Stimulated activated CD8-positive, alpha-beta memory T cell treated with anti-CD3 and anti-CD28 coated beads, Interleukin-15, amount 100 ng/mL, for 1 hour (primary cell): Measurements from ENCODE around the gene PAX7.
"Not testable (repeated sequence)": the region's sequence is repeated elsewhere in the genome, so short reads cannot be mapped to it uniquely, and the experiment has no call there.

ENCODE experiments used
- DNase-seq: peaks from one replicate; pipeline ENCODE4 v3.0.0-alpha.2; 2020; ENCODE audit warnings: low read depth

The PAX7 gene

DNA sequence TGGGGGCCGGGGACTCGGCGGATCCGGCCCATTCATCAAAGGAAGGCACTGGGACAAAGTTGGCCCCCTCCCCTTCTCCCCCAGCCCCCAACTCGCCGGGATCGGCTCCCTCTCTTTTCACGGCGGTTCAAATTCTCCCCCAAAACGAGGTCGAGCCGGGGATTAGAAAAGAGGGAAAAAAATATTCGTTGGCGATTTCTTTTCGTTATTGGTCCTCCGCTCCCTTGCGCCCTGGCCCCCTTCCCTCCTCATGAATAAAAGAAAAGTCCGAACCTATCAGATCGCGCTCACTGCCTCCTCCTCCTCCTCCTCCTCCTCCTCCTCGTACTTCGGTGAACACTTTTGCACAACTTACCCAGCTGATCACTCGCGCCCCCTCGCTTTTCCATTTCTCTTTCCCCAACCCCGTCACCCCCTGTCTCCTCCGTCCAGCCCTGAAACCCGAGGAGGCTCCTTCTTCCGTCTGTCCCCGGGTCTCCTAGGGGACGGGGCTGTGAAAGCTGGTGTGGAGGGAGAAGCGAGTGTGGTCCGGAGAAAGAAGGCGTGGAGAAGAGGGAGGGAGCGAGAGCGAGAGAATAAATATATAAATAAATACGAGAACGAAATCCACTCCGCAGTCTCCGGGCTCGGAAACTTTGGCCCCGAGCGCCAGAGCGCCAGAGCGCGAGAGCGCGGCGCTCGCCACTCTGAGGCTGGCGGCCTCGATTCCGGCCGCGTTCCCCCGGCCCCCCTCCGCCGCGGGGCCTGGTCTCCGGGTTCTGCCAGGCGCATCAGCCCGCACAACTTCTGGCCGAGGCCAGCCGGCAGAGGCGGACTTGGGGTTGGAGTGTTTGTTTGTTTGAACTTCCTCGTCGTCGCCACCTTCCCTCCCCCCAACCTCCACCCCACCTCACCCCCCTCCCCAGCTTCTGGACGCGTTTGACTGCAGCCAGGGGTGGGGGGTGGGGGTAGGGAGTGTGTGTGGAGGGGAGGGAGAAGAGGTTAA lies at the start of gene PAX7:
PAX7 (plus strand) TSS at position 336 of the 985 bp plus-strand sequence. CDS start 758 bp downstream, outside the sequence.
- DNase-seq: no peak

DNA sequence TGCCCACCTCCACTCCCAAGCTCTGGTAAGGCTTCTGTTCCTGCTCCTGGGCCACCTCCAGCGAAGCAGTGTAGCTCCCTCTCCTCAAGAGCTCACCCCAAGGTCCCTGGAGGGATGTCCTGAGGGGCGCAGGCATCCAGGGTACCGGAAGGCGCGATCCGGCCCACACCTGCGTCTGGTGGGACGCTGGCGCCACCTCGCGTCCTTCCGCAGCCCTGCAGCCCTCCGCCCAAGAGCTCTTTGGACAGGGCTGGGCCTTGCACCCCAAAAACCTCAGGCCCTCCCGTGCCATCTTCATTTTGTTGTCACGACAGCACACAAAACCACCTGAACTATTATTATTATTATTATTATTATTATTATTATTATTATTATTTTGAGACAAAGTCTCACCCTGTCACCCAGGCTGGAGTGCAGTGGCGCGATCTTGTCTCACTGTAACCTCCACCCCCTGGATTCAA lies 49.2 kb upstream of the PAX7 start:
- DNase-seq: no peak

DNA sequence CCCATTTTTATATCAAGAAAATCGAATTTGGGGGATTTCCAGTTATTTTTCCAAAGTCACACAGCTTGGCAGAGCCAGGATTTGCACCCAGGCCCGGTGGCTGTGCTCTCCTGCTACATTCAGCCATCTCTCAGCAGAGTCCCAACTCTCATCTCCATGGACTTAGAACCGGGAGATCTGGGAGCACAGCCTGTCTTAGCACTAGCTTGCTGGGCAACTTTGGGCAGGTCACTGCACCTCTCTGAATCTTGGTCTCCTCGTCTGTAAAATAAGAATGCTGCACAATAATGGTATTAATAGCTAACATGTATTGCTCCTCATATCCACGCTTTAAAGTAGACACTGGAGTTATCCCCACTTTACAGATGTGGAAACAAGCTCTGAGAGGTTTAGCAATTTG lies 47.8 kb upstream of the PAX7 start:
- no peak for DNase-seq

DNA sequence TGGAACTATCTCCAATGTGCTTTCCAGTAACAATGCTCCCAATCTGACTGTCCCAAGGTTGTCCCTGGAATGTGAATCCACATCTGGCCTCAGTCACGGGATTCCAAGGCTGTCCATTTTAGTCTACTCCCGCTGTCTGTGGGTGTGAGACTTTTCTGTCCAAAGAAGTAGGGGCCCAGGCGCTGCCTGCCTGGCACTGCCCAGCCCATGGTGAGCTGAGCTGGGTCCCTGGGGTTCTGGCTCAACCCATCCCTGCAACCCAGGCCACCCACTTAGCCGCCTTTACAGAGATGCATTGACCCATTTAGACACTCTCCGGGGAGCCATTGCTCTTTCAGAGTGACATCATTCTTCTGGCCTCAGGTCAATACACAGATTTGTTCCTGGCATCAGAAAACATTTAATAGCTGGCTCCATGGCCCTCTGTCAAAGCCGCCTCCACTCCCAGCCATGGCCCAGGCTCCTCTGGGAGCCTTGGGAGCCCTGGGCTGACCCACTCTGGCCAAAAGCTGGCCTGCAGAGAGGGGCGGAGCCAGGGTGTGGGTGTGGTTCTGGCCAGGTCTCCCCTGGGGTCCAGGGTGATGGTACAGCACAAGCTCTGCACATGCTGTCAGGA lies 47.2 kb upstream of the PAX7 start:
- DNase-seq: no peak

DNA sequence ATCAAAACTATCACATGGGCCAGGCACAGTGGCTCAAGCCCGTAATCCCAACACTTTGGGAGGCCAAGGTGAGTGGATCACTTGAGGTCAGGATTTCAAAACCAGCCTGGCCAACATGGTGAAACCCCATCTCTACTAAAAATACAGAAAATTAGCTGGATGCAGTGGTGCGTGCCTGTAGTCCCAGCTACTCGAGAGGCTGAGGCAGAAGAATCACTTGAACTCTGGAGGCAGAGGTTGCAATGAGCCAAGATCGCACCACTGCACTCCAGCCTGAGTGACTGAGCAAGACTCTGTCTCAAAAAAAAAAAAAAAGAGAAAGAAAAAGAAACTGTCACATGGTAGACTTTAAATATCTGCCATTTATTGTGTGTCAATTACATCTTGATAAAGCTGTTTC lies 44.6 kb upstream of the PAX7 start:
- DNase-seq: not testable (repeated sequence)

DNA sequence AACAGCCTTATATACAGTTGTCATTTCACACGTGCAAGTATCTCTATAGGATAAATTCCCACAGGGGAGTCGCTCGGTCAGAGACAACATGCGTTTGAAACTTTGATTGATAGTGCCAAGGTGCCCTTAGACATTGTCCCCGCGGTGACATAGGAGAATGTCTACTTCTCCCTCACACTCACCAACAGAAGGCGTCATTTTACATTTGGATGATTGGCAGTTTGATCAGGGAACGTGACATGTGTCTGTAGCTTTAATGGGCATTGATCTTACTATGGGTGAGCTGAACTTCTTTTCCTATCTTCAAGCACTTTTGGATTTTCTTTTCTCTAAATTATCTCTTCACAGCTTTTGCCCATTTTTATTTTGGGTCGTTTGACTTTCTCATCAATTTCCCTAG lies 42.6 kb upstream of the PAX7 start:
- DNase-seq: no peak

DNA sequence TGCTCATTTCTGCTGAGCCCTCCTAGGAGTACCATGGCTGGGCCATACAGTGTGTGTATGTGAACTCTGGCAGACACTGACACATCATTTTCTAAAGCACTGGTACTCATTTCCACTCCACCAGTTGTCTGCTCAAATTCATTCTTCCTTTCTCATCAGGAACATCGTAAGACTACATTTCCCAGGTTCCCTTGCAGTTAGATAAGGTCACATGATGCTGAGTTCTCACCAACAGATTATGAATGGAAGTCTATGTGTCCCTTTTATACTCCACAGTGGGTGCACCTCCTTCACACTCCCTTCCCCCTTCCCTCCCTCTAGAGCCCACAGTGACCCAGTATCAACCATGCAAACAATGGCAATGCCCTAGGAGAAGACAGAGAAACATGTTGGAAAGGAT lies 38.3 kb upstream of the PAX7 start:
- no peak for DNase-seq

DNA sequence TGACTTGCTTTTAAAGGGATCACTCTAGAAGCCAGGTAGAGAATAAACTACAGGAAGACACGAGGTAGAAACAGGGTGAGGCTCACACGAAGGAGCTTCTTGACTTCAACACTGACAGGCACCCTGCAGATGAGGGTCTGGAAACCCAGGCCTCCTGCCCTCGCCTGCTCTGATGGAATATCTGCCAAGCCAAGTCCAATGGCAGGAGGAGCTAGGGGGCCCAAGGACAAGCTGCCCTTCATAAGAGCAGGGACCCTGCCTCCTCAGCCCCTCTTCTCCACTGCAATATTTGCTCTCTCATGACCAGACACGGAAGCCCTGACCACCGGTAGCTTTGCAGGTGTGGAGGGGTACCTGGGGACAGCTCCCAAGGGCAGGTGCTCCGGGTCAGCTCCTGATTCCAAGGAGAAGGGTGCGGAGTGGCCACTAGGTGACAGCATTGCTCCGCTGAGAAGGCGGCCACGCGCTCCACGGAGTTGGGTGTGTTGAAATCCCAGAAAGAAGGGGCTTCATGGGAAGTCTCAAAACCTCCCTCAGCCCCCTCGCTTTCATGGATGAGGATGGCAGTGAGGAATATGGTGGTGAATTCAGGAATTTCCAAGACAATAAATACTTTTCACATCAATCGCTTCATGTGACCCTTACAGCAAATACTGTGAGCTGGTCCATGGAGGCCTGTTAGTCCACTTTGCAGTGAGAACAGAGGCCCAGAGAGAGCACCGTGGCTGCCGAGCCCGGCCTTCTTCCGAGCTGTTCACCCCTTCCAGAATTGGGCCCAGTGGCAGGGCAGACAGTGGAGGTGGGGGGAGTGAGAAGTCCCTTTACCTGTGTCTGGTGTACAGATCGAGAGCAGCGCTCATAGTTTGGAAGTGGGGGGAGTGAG lies 33.2 kb upstream of the PAX7 start:
- DNase-seq: peak; percentile 18

DNA sequence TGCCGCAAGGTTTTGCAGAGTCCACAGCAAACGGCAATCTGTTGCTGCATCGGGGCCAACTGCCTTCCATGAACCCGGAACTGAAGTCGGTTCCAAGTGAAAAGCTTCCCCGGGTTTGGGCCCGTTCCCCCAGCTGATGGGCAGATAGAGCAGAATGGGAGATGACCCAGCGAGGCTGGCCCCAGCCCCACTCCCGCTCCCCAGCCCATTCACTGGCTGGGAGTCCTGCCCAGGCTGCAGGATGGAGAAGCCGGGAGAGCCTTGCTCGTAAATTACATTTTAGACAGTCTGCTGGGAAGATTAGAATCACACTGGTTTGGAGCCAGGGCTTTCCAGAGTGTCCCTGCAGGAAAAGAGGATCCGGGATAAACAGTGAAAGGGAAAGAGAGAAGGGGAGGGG lies 31.6 kb upstream of the PAX7 start:
- no peak for DNase-seq

DNA sequence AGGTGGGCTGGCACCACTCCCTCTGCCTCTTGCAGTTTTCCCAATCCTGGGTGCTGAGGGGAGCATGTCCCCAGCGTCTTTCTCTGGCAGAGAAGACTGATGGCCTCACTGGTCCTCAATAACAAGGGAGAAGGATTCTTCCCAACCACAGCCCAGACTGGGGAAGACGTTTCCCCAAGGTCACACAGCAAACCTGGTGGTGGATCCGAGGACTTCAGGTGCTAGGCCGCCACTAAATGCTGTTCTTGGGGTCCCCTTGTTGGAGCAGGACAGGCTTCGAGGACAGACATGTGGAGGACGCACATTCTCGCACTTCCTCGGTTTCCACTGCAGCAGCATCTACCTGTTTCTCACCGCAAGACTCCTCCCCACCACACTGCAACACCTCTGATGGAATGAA lies 30.9 kb upstream of the PAX7 start:
- no peak for DNase-seq

DNA sequence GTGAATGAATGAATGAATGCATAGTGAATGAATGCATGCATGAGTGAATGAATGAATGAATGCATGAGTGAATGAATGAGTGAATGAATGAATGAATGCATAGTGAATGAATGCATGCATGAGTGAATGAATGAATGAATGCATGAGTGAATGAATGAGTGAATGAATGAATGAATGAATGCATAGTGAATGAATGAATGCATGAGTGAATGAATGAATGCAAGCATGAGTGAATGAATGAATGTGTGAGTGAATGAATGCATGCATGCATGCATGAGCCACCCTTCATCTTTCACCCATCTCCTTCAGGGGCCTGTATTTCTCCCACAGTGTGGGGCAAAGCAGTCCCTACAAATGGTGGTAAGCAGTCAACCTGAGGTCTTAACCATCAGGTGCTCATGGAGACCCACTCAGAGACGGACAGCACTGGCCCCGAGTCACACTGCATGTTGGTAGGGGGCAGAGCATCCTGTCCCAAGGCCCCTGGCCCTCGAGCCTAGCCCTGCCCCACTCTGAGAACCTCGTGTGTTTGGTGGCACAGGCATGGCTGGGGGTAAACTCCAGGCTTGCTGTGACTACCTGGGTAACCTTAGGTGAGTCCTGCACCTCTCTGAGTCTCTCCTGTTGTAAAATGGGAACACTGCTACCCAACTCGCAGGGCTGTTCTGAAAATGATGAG lies 28.0 kb upstream of the PAX7 start:
- DNase-seq: no peak

DNA sequence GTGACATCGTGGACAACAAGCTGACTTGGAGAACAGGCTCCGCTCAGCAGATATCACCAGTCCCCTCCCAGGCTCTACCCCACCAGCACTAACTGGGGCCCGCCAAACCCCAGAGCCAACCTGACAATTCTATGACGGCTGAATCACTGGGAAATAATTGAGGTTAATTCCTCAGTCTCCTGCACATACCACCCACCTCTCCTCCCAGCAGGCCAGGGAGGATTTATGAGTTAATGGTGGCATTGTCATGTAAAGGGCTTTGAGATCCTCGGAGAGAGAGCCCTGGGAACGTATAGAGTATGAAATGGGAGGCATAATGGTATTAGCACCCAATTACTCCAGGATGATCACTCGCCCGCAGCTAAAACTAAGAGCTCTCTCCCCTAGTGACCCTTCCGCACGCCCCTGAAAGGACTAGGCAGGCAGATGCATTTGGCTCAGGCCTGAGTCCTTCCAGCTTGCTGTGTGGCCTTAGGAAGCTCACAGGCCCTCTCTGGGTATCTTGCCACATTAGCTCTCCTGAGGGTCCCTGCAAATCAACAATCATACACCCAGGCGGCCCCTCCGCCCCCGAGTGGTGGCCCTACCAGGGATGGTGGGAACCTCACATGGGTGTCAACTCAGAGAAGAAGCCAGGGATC lies 27.3 kb upstream of the PAX7 start:
- DNase-seq: no peak

DNA sequence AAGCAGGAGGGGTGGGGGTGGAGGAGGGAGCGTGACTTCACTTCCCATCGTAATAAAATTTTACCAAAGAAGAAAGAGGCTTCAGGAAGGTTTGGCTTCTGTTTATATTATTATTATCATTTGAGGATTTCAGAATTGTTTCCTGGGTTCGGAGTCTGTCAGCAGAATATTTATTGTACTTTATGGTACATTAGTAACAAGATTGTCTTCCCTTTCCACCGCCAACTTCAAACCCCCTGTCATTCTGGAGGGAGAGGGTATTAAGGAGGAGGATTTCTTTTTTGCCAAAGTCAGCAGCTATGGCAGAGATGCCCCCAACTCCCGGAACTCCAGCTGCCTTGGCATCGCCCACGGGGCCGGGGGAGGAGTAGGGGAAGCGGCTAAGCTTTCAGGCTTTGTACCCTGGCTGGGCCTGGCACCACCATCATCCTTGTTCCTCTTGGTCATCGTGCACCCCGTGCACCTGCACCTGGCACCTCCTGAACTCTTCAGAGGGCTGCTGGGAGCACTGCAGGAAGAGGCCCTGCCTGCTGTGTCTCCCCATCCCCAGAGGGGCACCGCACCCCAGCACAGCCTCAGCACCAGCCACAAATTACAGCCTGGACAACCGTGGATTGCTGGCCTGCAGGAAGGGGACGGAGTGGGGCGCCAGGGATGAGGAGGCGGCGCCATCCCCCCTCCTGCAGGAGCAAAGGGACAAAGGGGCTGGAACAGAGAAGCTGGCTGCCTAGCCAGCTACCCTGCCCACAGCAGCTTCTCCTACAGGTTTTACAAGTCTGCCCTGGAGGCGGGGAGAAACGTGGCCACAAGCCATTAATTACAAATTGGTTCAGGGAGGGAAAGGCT lies 24.0 kb upstream of the PAX7 start:
- DNase-seq: no peak

DNA sequence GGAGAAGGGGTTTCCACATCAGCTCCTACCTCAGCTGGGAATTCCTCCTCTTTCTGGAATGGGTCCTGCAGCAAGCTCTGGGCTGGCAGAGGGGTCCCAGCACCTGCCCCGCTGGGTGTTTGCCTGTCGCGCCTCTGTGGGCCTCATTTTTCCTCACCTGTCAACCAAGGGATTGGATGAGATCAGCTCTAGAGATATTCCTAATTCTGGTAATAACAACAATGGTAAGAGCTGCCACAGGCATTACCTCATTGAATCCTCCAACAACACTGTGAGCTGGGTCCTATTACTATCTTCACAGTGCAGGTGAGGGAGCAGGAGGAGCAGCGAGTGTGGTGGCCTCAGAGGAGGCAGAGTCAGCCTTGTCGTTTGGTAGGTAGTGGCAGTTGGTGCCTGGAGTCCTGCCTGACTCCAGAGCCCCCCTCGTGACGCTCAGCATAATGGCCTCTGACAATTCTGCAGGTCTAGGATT lies 23.3 kb upstream of the PAX7 start:
- DNase-seq: no peak

DNA sequence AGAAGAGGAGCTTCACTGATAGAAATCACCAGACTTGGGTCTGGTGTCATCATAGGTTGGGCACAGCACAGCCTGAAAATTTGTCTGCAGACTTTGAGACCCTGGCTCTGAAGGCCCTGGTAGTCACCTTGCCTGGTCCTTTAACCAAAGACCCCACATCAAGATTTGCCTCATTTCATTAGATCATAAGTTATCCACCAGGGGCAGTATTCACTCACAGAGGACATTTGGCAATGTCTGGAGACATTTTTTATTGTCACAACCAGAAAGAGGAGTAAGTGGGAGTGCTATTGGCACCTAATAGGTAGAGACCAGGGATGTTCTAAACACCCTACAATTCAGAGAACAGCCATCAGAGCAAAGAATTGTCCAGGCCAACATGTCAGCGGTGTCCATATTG lies 22.1 kb upstream of the PAX7 start:
- no peak for DNase-seq

DNA sequence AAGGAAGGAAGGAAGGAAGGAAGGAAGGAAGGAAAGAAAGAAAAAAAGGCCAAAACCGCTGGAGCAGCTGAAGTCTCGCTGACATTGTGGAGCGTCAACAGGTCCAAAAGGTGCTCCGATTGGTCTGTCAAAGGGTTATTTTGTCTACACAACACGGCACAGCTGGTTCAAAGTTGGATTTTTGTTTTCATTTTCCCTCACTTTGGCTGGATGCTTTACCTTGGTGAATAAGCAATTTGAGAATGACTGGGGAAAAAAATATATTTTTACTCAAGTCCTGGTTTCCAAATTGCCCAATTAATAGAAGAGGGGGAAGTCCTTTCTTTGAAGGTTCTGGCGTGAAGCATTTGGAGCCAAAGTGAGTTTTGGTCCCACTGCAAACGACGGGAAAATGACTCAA lies 19.3 kb upstream of the PAX7 start:
- DNase-seq: no peak

DNA sequence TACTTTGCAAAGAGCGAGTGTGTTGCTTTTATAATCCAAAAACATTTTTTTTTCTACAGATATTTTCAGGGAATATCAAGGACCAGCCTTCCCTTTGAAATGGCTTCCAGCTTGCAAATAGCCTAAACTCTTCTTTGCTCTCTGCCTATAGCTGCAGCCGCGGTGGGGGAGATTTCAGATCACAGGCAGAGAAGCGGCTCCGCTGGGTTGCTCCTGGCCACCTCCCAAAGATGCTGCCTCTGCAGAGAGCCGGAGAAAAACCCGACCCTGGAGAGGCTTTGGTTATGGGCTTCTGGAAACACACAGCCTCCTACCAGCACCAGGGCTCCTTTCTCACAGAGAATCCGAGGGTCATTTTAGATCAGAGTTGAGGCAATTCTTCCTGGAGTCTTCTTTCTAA lies 18.6 kb upstream of the PAX7 start:
- DNase-seq: no peak

DNA sequence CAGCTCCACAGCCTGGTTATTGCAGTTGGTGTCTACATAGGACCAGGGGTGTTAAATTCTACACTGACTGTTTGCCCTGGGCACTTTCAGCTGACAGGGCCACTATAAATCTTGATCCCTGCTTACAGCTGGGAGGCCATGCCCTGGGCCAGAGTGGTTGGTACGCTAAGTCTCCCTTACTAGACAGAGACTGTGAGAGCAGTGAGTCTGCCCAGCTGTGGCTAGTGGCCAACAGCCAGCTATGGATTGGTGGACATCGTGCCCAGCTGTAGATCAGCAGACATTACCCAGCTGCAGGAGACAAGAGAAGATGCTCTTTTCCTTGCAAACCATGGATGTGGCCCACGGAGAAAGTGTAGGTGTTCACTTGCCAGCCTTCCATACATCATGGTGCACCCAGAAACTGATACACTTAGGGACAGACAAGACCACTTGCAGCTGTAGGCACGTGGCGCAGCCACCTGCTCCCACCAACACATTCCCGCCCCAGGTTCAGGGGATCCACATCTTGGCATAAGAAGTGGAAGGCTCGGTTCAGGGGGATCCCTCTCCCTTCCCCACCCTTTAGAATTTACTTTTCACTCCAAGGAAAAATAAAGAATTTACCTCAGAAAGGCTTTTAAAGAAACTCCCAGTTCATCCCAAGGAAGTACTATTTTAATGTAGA lies 16.4 kb upstream of the PAX7 start:
- DNase-seq: no peak
